ENCODE results near the gene CPSF4.

GRCh38 chr7:99404977-99405320, 33.8 kb upstream of the CPSF4 start:
- TF ChIP-seq POLR2A (IDR thresholded peaks at IDR 0.05), result no peak
- TF ChIP-seq CTCF (IDR thresholded peaks at IDR 0.05), result no peak
- no peak for TF ChIP-seq EP300 (IDR thresholded peaks at IDR 0.05)

Measured in stomach (tissue), 4 donors.